ENCODE measurements around the gene FOXO1. TPM values are rescaled to one million over a fixed set of nuclear protein-coding genes. Genes with fewer than 3 reads are reported as not detected.

Gene FOXO1
- total RNA-seq, 4 donors from 2014 or later, result 50.7 to 67.2 (median 60.3) TPM

GRCh38 chr13:40618581-40619478 lies 47.6 kb downstream of the FOXO1 start:
- Histone ChIP-seq H3K4me1 (peaks cover 36% of the 10 kb centered on the region), H3K27me3 (no peaks in the 10 kb centered on the region), H3K36me3 (no peaks in the 10 kb centered on the region), H3K9me3 (no peaks in the 10 kb centered on the region), H3K27ac (no peak overlapping the region), H3K4me3 (no peak overlapping the region)
- 93% methylated on average over 15 of the region's 15 CpGs for WGBS
- TF ChIP-seq POLR2AphosphoS5 (IDR thresholded peaks at IDR 0.05), result no peak
- DNase-seq (ENCODE audit: low spot score in 2 of 2), result no peak

DNA sequence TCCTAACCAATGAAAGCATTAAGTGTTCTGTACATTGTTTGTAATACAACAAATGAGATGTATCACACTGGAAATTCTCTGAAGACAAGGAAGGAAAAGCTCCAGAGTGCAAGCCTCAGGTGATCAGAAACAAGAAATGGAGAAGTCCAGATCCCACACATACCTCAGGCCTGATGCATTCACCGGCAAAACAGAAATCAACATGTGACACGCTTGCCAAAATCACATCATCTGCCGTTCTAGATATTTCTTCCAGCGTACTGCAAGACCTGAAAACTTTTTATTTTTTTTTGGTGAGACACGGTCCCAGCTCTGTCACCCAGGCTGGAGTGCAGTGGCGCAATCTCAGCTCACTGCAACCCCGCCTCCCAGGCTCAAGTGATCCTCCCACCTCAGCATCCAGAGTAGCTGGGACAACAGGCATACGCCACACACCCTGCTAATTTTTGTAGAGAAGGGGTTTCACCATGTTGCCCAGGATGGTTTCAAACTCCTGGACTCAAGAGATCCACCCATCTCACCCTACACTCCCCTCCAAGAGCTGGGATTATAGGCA lies 48.6 kb downstream of the FOXO1 start:
- TF ChIP-seq POLR2AphosphoS5 (IDR thresholded peaks at IDR 0.05) (no peak), POLR2A (IDR thresholded peaks at IDR 0.05) (no peak), EP300 (IDR thresholded peaks at IDR 0.05) (no peak)
- TF ChIP-seq, protein P1, sequence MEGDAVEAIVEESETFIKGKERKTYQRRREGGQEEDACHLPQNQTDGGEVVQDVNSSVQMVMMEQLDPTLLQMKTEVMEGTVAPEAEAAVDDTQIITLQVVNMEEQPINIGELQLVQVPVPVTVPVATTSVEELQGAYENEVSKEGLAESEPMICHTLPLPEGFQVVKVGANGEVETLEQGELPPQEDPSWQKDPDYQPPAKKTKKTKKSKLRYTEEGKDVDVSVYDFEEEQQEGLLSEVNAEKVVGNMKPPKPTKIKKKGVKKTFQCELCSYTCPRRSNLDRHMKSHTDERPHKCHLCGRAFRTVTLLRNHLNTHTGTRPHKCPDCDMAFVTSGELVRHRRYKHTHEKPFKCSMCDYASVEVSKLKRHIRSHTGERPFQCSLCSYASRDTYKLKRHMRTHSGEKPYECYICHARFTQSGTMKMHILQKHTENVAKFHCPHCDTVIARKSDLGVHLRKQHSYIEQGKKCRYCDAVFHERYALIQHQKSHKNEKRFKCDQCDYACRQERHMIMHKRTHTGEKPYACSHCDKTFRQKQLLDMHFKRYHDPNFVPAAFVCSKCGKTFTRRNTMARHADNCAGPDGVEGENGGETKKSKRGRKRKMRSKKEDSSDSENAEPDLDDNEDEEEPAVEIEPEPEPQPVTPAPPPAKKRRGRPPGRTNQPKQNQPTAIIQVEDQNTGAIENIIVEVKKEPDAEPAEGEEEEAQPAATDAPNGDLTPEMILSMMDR (IDR thresholded peaks at IDR 0.05), result no peak
- H3K27ac ChIP-seq, result no peak overlapping the region
- H3K9me3 ChIP-seq, result no peaks in the 10 kb centered on the region
- no peaks in the 10 kb centered on the region for H3K36me3 ChIP-seq
- H3K27me3 ChIP-seq, result no peaks in the 10 kb centered on the region
- H3K4me1 ChIP-seq, result peaks cover 28% of the 10 kb centered on the region
- H3K4me3 ChIP-seq, result no peak overlapping the region
- DNase-seq (ENCODE audit: low spot score in 2 of 2), result no peak
- 84% methylated on average over 8 of the region's 8 CpGs for WGBS

DNA sequence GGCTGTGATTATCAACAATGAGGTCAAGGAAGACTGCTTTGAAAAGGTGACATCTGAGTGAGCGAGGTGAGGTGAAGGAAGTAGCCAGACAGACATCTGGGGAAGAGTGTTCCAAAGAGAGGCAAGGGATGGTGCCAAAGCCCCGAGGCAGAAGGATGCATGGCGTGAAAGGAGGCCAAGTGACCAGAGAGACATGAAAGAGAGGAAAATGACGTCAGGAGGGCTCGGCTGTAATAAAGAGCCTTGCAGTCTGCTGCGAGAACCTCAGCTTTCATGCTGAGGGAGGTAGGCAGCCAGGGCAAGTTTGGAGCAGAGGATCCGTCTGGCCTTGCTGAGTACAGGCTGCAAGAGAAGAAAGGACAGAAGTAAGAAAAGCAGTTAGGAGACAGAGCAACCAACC lies 50.8 kb downstream of the FOXO1 start:
- Histone ChIP-seq H3K4me3 (no peak overlapping the region), H3K27ac (no peak overlapping the region), H3K36me3 (no peaks in the 10 kb centered on the region), H3K4me1 (peaks cover 28% of the 10 kb centered on the region), H3K9me3 (no peaks in the 10 kb centered on the region), H3K27me3 (no peaks in the 10 kb centered on the region)
- no peak for DNase-seq (ENCODE audit: low spot score in 2 of 2)
- TF ChIP-seq, protein P1 (IDR thresholded peaks at IDR 0.05), result no peak
- TF ChIP-seq EP300 (IDR thresholded peaks at IDR 0.05) (no peak), POLR2A (IDR thresholded peaks at IDR 0.05) (no peak)
- WGBS, result 64% methylated on average over 7 of the region's 7 CpGs

DNA sequence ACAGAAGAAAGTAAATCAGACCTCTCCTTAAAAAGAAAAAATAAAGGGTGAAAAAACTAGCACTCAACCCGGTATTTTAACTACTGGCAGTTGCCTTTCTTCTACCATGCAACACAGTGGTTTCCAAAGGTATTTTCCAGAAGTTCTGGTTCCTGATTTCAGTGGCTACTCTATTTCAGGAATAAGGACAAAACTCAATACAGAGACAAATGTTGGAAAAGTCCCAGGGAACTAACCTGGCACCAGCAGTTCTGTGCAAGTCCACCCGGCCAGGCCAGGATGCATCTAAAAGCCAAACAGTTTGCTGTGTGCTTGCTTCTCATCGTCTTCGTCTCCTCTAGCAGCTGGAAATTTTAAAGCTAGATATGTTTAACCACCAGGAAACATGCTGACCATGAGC lies 52.5 kb downstream of the FOXO1 start:
- Histone ChIP-seq H3K4me1 (peaks cover 36% of the 10 kb centered on the region), H3K36me3 (no peaks in the 10 kb centered on the region), H3K27ac (no peak overlapping the region), H3K9me3 (no peaks in the 10 kb centered on the region), H3K27me3 (no peaks in the 10 kb centered on the region), H3K4me3 (no peak overlapping the region)
- TF ChIP-seq POLR2A (IDR thresholded peaks at IDR 0.05) (no peak), POLR2AphosphoS5 (IDR thresholded peaks at IDR 0.05) (no peak), EP300 (IDR thresholded peaks at IDR 0.05) (no peak)
- TF ChIP-seq, protein P1 (IDR thresholded peaks at IDR 0.05), result no peak
- WGBS, result 54% methylated on average over 4 of the region's 4 CpGs
- DNase-seq (ENCODE audit: low spot score in 2 of 2), result no peak

- TF ChIP-seq EP300 (IDR thresholded peaks at IDR 0.05), result no peak
- no peak for TF ChIP-seq POLR2A (IDR thresholded peaks at IDR 0.05)
- no peak overlapping the region for H3K27ac ChIP-seq
- no peak for DNase-seq (ENCODE audit: low spot score in 2 of 2)
- no peaks in the 10 kb centered on the region for H3K36me3 ChIP-seq
- H3K9me3 ChIP-seq, result no peaks in the 10 kb centered on the region
- peaks cover 36% of the 10 kb centered on the region for H3K4me1 ChIP-seq
- no peaks in the 10 kb centered on the region for H3K27me3 ChIP-seq
- no peak overlapping the region for H3K4me3 ChIP-seq
- WGBS, result 59% methylated on average over 7 of the region's 7 CpGs
These were observed 53.1 kb downstream of the FOXO1 start for GRCh38 chr13:40613192-40613818.

DNA sequence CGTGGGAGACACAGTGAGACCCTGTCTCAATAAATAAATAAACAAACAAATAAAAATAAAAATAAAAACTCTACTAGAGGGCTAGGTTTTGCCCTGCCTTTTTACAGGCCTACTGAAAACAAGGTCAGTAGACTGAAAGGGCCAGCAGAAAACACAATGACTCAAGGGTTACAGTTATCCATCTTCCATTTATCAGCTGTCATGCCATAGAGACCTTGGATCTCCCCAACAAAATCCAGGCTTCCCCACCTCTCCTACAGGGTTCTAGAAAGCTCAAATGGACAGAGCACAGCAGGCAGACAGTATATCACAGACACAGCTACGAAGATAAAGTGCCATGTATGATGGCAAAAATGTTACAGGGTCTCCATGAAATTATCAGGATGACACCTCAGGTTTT lies 54.4 kb downstream of the FOXO1 start:
- DNase-seq (ENCODE audit: low spot score in 2 of 2), result no peak
- H3K4me1 ChIP-seq, result peaks cover 36% of the 10 kb centered on the region
- H3K27me3 ChIP-seq, result no peaks in the 10 kb centered on the region
- 87% methylated on average over 2 of the region's 2 CpGs for WGBS
- H3K36me3 ChIP-seq, result no peaks in the 10 kb centered on the region
- H3K4me3 ChIP-seq, result no peak overlapping the region
- TF ChIP-seq, protein P1 (IDR thresholded peaks at IDR 0.05), result no peak
- no peak for TF ChIP-seq POLR2AphosphoS5 (IDR thresholded peaks at IDR 0.05)
- TF ChIP-seq EP300 (IDR thresholded peaks at IDR 0.05), result no peak
- TF ChIP-seq POLR2A (IDR thresholded peaks at IDR 0.05), result no peak
- H3K9me3 ChIP-seq, result no peaks in the 10 kb centered on the region
- H3K27ac ChIP-seq, result no peak overlapping the region

All from suprapubic skin (tissue), 4 donors.